HL-60 (cell line): ENCODE results near the gene PTX3.
A peak's percentile ranks its signal among the peaks of the same experiment; 100 is the strongest.

Experiments used
- DNase-seq, 2 experiments: peaks; one replicate each; pipeline ENCODE4 v3.0.0-alpha.2; 2010 to 2020; ENCODE audit warnings: low read depth in 1 of 2, low spot score in 1 of 2
- H3K27ac ChIP-seq: fragments of 250-450 bp; sonication (Bioruptor Pico); replicated peaks from 2 replicates; pipeline ENCODE4 v1.5.1; 2020; ENCODE audit warnings: mild to moderate bottlenecking, moderate library complexity
- H3K27me3 ChIP-seq: fragments of 250-450 bp; sonication (Bioruptor Pico); 2 replicates; pipeline ENCODE4 v1.5.1; 2021; ENCODE audit warnings: mild to moderate bottlenecking, moderate library complexity; ENCODE audit not compliant: insufficient read depth, poor library complexity, severe bottlenecking
- H3K4me3 ChIP-seq: replicated peaks from 2 replicates; pipeline ENCODE4 v1.5.1; 2011; ENCODE audit warnings: mild to moderate bottlenecking, control low read depth, low read length; ENCODE audit not compliant: insufficient read depth
- CTCF ChIP-seq: IDR thresholded peaks from one replicate; pipeline ENCODE4 v1.5.1; 2011; ENCODE audit warnings: low read length, control low read depth, inconsistent platforms; ENCODE audit not compliant: insufficient read depth
- GABPA ChIP-seq: IDR thresholded peaks from 2 replicates; pipeline ENCODE4 v1.6.1; 2012; ENCODE audit warnings: low read depth
- POLR2AphosphoS5 ChIP-seq: IDR thresholded peaks from 2 replicates; pipeline ENCODE4 v1.6.1; 2012; ENCODE audit warnings: low read depth
- REST ChIP-seq: IDR thresholded peaks from 2 replicates; pipeline ENCODE4 v1.6.1; 2012; ENCODE audit warnings: low read depth; ENCODE audit not compliant: insufficient replicate concordance
- SPI1 ChIP-seq: IDR thresholded peaks from 2 replicates; pipeline ENCODE4 v1.6.1; 2012; ENCODE audit warnings: low read depth, mild to moderate bottlenecking, borderline replicate concordance

Gene PTX3

GRCh38 chr3:157441102-157441624, 4.5 kb downstream of the PTX3 start:
- no peak overlapping the region for H3K4me3 ChIP-seq
- no peak for TF ChIP-seq POLR2AphosphoS5
- no peak for TF ChIP-seq SPI1
- no peak for TF ChIP-seq GABPA

GRCh38 chr3:157442729-157443128, 6.1 kb downstream of the PTX3 start:
- Histone ChIP-seq H3K27ac (no peak overlapping the region), H3K27me3 (no peaks in the 10 kb centered on the region), H3K4me3 (no peak overlapping the region)
- no peak for DNase-seq
- TF ChIP-seq POLR2AphosphoS5: no peak
- no peak for TF ChIP-seq GABPA
- TF ChIP-seq CTCF: no peak
- no peak for TF ChIP-seq REST
- TF ChIP-seq SPI1: no peak

More at GRCh38 chr3:157441102-157441624, 4.5 kb downstream of the PTX3 start:
- DNase-seq: no peak
- Histone ChIP-seq H3K27me3 (no peaks in the 10 kb centered on the region), H3K27ac (no peak overlapping the region)

- Histone ChIP-seq H3K4me3 (no peak overlapping the region), H3K27me3 (no peaks in the 10 kb centered on the region), H3K27ac (no peak overlapping the region; the same call in 1 of the 2 replicates)
- TF ChIP-seq GABPA: no peak
- no peak for TF ChIP-seq CTCF
- no peak for TF ChIP-seq REST
- TF ChIP-seq POLR2AphosphoS5: no peak
- TF ChIP-seq SPI1: no peak
- peak in 1 of 2 experiments; percentile 46 for DNase-seq
These were observed 7.5 kb downstream of the PTX3 start for GRCh38 chr3:157443905-157444796.

GRCh38 chr3:157444797-157445184, 8.1 kb downstream of the PTX3 start:
- no peak overlapping the region for H3K4me3 ChIP-seq
- TF ChIP-seq GABPA: no peak
- TF ChIP-seq CTCF: no peak
- TF ChIP-seq SPI1: no peak
- TF ChIP-seq POLR2AphosphoS5: no peak
- TF ChIP-seq REST: no peak
- H3K27ac ChIP-seq: peak overlapping the region; percentile 51; the same call in 1 of the 2 replicates
- no peaks in the 10 kb centered on the region for H3K27me3 ChIP-seq
- no peak for DNase-seq
